Hepatocyte (in vitro differentiated cells): ENCODE measurements around the gene ZEB1. TPM values are rescaled to one million over a fixed set of nuclear protein-coding genes. Genes with fewer than 3 reads are reported as not detected.
A peak's percentile ranks its signal among the peaks of the same experiment; 100 is the strongest.

Source experiments
- DNase-seq: peaks from one replicate; pipeline ENCODE4 v3.0.0-alpha.2; 2016; ENCODE audit warnings: low spot score
- H2AFZ ChIP-seq: fragments of 200-600 bp; sonication (generic); 2 replicates; pipeline ENCODE4 v1.6.0; 2016; ENCODE audit warnings: antibody characterized with exemption, mild to moderate bottlenecking
- H3K27ac ChIP-seq: fragments of 200-600 bp; sonication (generic); 2 replicates; pipeline ENCODE4 v1.5.1; 2016; ENCODE audit warnings: mild to moderate bottlenecking
- H3K27me3 ChIP-seq: fragments of 200-600 bp; sonication (generic); 2 replicates; pipeline ENCODE4 v1.6.1; 2016
- H3K36me3 ChIP-seq: fragments of 200-600 bp; sonication (generic); replicated peaks from 2 replicates; pipeline ENCODE4 v1.5.1; 2016; ENCODE audit warnings: low read depth; ENCODE audit not compliant: insufficient read depth
- H3K4me1 ChIP-seq: fragments of 200-600 bp; sonication (generic); 2 replicates; pipeline ENCODE4 v1.5.1; 2016; ENCODE audit warnings: mild to moderate bottlenecking, moderate library complexity; ENCODE audit not compliant: insufficient read depth
- H3K4me2 ChIP-seq: fragments of 200-600 bp; sonication (generic); 2 replicates; pipeline ENCODE4 v1.6.0; 2016
- H3K4me3 ChIP-seq: fragments of 200-600 bp; sonication (generic); 2 replicates; pipeline ENCODE4 v1.5.1; 2016; ENCODE audit warnings: mild to moderate bottlenecking
- H3K79me2 ChIP-seq: fragments of 200-600 bp; sonication (generic); 2 replicates; pipeline ENCODE4 v1.6.0; 2017; ENCODE audit warnings: mild to moderate bottlenecking
- H3K9me2 ChIP-seq: fragments of 200-600 bp; sonication (generic); replicated peaks from 2 replicates; pipeline ENCODE4 v1.6.0; 2017; ENCODE audit warnings: mild to moderate bottlenecking; ENCODE audit not compliant: insufficient read depth
- H3K9me3 ChIP-seq: fragments of 200-600 bp; sonication (generic); 2 replicates; pipeline ENCODE4 v1.5.1; 2016; ENCODE audit warnings: low read depth, mild to moderate bottlenecking
- H4K20me1 ChIP-seq: fragments of 200-600 bp; sonication (generic); 2 replicates; pipeline ENCODE4 v1.6.0; 2016; ENCODE audit warnings: mild to moderate bottlenecking; ENCODE audit not compliant: insufficient read depth, poor library complexity, severe bottlenecking
- EZH2 ChIP-seq: fragments of 200-600 bp; sonication (generic); IDR thresholded peaks from 2 replicates; pipeline ENCODE4 v1.6.1; 2016; ENCODE audit warnings: antibody characterized with exemption, mild to moderate bottlenecking, borderline replicate concordance
- EZH2phosphoT487 ChIP-seq: fragments of 200-600 bp; sonication (generic); IDR thresholded peaks from one replicate; pipeline ENCODE4 v1.6.1; 2018; ENCODE audit warnings: antibody characterized with exemption, mild to moderate bottlenecking, low read depth, moderate library complexity; ENCODE audit not compliant: unreplicated experiment, severe bottlenecking
- WGBS: methylation state at CpG from one replicate; pipeline ENCODE4 v1.1.6; 2016; ENCODE audit warnings: low lambda C conversion rate; ENCODE audit errors: missing lambda C conversion rate; 5-methylcytosine and 5-hydroxymethylcytosine counted together
- polyA plus RNA-seq: library from polyadenylated mRNA; unstranded; fragments of >200 nt; fragmentation: Nextera tagmentation; extraction: Ambion mirVana; gene quantifications from 2 replicates; pipeline ENCODE4 v1.2.1, GENCODE V29; 2016
- total RNA-seq: library from RNA; depleted of rRNA; stranded (reverse); fragments of >200 nt; gene quantifications from 2 replicates; pipeline ENCODE4 v1.2.3, GENCODE V29; 2014
- TF ChIP-seq, protein P1 (sequence below): fragments of 200-600 bp; sonication (generic); IDR thresholded peaks from 2 replicates; pipeline ENCODE4 v1.5.1; 2016; ENCODE audit warnings: antibody characterized with exemption, mild to moderate bottlenecking; ENCODE audit not compliant: poor library complexity

ZEB1 gene
- total and polyA plus RNA-seq, 2 experiments from 2014 or later, result 13.6 to 14.3 TPM

- H3K9me2 ChIP-seq, result no peaks in the 10 kb centered on the region
- no peaks in the 10 kb centered on the region for H3K79me2 ChIP-seq
- no peaks in the 10 kb centered on the region for H3K27me3 ChIP-seq
- H2AFZ ChIP-seq, result no peak overlapping the region
- H3K9me3 ChIP-seq, result peaks cover 18% of the 10 kb centered on the region
- 94% methylated on average over 2 of the region's 2 CpGs for WGBS
- TF ChIP-seq EZH2phosphoT487 (no peak), EZH2 (no peak)
- TF ChIP-seq, protein P1, sequence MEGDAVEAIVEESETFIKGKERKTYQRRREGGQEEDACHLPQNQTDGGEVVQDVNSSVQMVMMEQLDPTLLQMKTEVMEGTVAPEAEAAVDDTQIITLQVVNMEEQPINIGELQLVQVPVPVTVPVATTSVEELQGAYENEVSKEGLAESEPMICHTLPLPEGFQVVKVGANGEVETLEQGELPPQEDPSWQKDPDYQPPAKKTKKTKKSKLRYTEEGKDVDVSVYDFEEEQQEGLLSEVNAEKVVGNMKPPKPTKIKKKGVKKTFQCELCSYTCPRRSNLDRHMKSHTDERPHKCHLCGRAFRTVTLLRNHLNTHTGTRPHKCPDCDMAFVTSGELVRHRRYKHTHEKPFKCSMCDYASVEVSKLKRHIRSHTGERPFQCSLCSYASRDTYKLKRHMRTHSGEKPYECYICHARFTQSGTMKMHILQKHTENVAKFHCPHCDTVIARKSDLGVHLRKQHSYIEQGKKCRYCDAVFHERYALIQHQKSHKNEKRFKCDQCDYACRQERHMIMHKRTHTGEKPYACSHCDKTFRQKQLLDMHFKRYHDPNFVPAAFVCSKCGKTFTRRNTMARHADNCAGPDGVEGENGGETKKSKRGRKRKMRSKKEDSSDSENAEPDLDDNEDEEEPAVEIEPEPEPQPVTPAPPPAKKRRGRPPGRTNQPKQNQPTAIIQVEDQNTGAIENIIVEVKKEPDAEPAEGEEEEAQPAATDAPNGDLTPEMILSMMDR, result no peak
- no peak overlapping the region for H3K4me3 ChIP-seq
- H3K4me1 ChIP-seq, result no peaks in the 10 kb centered on the region
- peaks cover 5% of the 10 kb centered on the region for H3K36me3 ChIP-seq
- H4K20me1 ChIP-seq, result no peaks in the 10 kb centered on the region
- H3K27ac ChIP-seq, result no peak overlapping the region
- DNase-seq, result no peak
- H3K4me2 ChIP-seq, result no peak overlapping the region
Observed at GRCh38 chr10:31464552-31464951, 145.5 kb downstream of the ZEB1 start.

- Histone ChIP-seq H3K4me2 (no peak overlapping the region), H4K20me1 (no peaks in the 10 kb centered on the region), H3K9me3 (peaks cover 18% of the 10 kb centered on the region), H3K4me1 (no peaks in the 10 kb centered on the region), H3K27me3 (no peaks in the 10 kb centered on the region), H3K27ac (no peak overlapping the region), H2AFZ (no peak overlapping the region), H3K79me2 (no peaks in the 10 kb centered on the region), H3K36me3 (peaks cover 5% of the 10 kb centered on the region), H3K4me3 (no peak overlapping the region), H3K9me2 (no peaks in the 10 kb centered on the region)
- TF ChIP-seq EZH2phosphoT487 (no peak), EZH2 (no peak)
- TF ChIP-seq, protein P1, result no peak
- 97% methylated on average over 1 of the region's 1 CpG for WGBS
- no peak for DNase-seq
Observed at GRCh38 chr10:31466313-31466712, 147.3 kb downstream of the ZEB1 start.

DNA sequence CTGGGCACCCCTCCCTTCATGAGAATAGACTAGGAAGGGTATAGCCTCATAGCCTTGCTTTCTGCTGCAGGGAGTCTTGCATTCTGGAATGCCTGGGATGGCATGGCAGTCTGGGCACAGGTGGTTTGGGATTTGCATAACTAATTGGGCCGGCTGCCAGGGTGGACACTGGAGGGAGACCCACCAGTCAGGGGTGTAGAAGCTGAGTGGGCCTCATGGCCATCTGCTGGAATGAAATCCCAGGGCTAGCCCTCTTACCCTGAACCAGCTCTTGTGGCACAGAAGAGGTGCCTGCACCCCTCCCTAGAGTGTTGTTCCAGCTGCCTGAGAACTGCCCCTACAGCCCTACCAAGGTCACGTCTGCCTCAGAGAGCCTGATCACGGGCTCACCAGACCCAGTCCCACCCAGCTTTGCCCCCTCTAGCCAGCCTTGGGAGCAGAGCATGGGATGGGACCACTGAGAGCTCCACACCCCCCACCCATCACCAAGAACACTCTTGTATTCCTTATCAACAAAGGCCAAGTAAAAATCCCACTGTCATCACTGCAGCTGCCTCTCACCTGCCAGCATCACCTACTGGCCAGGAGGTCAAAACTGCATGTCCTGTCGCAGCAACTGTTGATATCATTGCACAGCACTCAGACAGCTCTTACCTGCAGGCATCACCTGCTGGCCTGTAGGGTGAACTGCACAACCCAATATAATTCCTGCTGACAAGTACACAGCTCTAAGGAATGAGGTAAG, 148.9 kb downstream of the ZEB1 start:
- Histone ChIP-seq H3K27me3 (no peaks in the 10 kb centered on the region), H3K36me3 (peaks cover 5% of the 10 kb centered on the region), H3K27ac (no peak overlapping the region), H3K4me3 (no peak overlapping the region), H4K20me1 (no peaks in the 10 kb centered on the region), H3K79me2 (no peaks in the 10 kb centered on the region), H3K9me2 (no peaks in the 10 kb centered on the region), H3K4me2 (no peak overlapping the region), H3K9me3 (peaks cover 18% of the 10 kb centered on the region), H3K4me1 (no peaks in the 10 kb centered on the region), H2AFZ (no peak overlapping the region)
- peak; percentile 42 for DNase-seq
- 80% methylated on average over 4 of the region's 4 CpGs for WGBS
- TF ChIP-seq, protein P1, result peak; percentile 37
- no peak for TF ChIP-seq EZH2
- TF ChIP-seq EZH2phosphoT487, result no peak
